K562 (cell line): ENCODE data around the gene SFN. TPM values are rescaled to one million over a fixed set of nuclear protein-coding genes. Genes with fewer than 3 reads are reported as not detected.

Experiments used
- BHLHE40 ChIP-seq: IDR thresholded peaks from 2 replicates; pipeline ENCODE4 v1.6.1; 2011; ENCODE audit warnings: low read length, improper control_type of control experiment
- CBX8 ChIP-seq: fragments of 200-600 bp; sonication (generic); IDR thresholded peaks from 2 replicates; pipeline ENCODE4 v1.6.1; 2012; ENCODE audit warnings: borderline replicate concordance, mixed run types, low read depth, mild to moderate bottlenecking, moderate library complexity, mixed read lengths, low read length, control low read depth, inconsistent platforms; ENCODE audit not compliant: poor library complexity, severe bottlenecking; ENCODE audit errors: extremely low read depth
- CSDE1 ChIP-seq, 2 experiments: fragments of 450-650 bp; IDR thresholded peaks; 2 replicates each; pipeline ENCODE4 v1.6.1; 2016; ENCODE audit warnings: mild to moderate bottlenecking in 1 of 2
- CXXC5 ChIP-seq: fragments of 250-450 bp; sonication (Bioruptor Pico); IDR thresholded peaks from 2 replicates; pipeline ENCODE4 v1.8.0; 2022; ENCODE audit warnings: inconsistent platforms, mild to moderate bottlenecking, moderate library complexity
- DLX4 ChIP-seq: fragments of 250-450 bp; sonication (Bioruptor Pico); IDR thresholded peaks from 2 replicates; pipeline ENCODE4 v1.6.1; 2021; ENCODE audit warnings: mild to moderate bottlenecking
- HBP1 ChIP-seq: fragments of 450-650 bp; formaldehyde crosslinking; IDR thresholded peaks from 2 replicates; pipeline ENCODE4 v1.4.0; 2022; ENCODE audit warnings: missing genetic modification characterization
- HMBOX1 ChIP-seq: sonication (generic); IDR thresholded peaks from 2 replicates; pipeline ENCODE4 v1.6.1; 2016
- MCM3 ChIP-seq: fragments of 450-650 bp; IDR thresholded peaks from 2 replicates; pipeline ENCODE4 v1.6.1; 2016
- NCOA4 ChIP-seq: fragments of 450-650 bp; IDR thresholded peaks from 2 replicates; pipeline ENCODE4 v1.6.1; 2018; ENCODE audit warnings: mild to moderate bottlenecking; ENCODE audit not compliant: partially characterized antibody
- PHF20 ChIP-seq: fragments of 450-650 bp; IDR thresholded peaks from 2 replicates; pipeline ENCODE4 v1.6.1; 2018; ENCODE audit not compliant: partially characterized antibody
- RBM22 ChIP-seq: fragments of 200-400 bp; formaldehyde crosslinking; IDR thresholded peaks from 2 replicates; pipeline ENCODE4 v1.6.1; 2018; ENCODE audit warnings: low read length, low read depth; ENCODE audit not compliant: poor library complexity, severe bottlenecking
- SIRT6 ChIP-seq: IDR thresholded peaks from one replicate; pipeline ENCODE4 v1.6.1; 2012; ENCODE audit warnings: low read depth, mild to moderate bottlenecking, control low read depth, inconsistent platforms, low read length, moderate library complexity
- TAL1 ChIP-seq: fragments of 450-650 bp; IDR thresholded peaks from 2 replicates; pipeline ENCODE4 v1.6.1; 2016; ENCODE audit warnings: mild to moderate bottlenecking
- TBP ChIP-seq: optimal IDR thresholded peaks from 2 replicates; pipeline ENCODE3; 2011; ENCODE audit warnings: low read depth, low read length, improper control_type of control experiment
- TEAD1 ChIP-seq, 2 experiments: fragments of 450-650 bp in 1 of 2; sonication (generic) in 1 of 2; formaldehyde crosslinking; IDR thresholded peaks; 2 replicates each; pipeline versions ENCODE4 v1.4.0 to v1.8.0; 2020 to 2022; ENCODE audit warnings: mild to moderate bottlenecking in 2 of 2, missing genetic modification reagents in 1 of 2
- YBX1 ChIP-seq: fragments of 450-650 bp; IDR thresholded peaks from 2 replicates; pipeline ENCODE4 v1.7.1; 2016; ENCODE audit warnings: mild to moderate bottlenecking
- ZBED1 ChIP-seq: IDR thresholded peaks from 2 replicates; pipeline ENCODE4 v1.6.1; 2014
- ZFPM2 ChIP-seq: fragments of 250-450 bp; sonication (Bioruptor Pico); IDR thresholded peaks from 2 replicates; pipeline ENCODE4 v1.5.1; 2022; ENCODE audit warnings: mild to moderate bottlenecking
- ZKSCAN3 ChIP-seq: fragments of 250-450 bp; sonication (Bioruptor Pico); IDR thresholded peaks from 2 replicates; pipeline ENCODE4 v1.4.0; 2020
- ZNF175 ChIP-seq: fragments of 200-800 bp; sonication (Bioruptor generic); IDR thresholded peaks from 2 replicates; pipeline ENCODE4 v1.6.1; 2016; ENCODE audit warnings: low read depth, mild to moderate bottlenecking, missing genetic modification characterization, missing compliant biosample characterization
- ZNF232 ChIP-seq: sonication (generic); formaldehyde crosslinking; IDR thresholded peaks from 2 replicates; pipeline ENCODE4 v1.8.0; 2022; ENCODE audit warnings: mild to moderate bottlenecking, missing genetic modification reagents
- ZNF24 ChIP-seq: fragments of 450-650 bp; IDR thresholded peaks from 2 replicates; pipeline ENCODE4 v1.6.1; 2016
- ZNF398 ChIP-seq: fragments of 250-450 bp; sonication (Bioruptor Pico); IDR thresholded peaks from 2 replicates; pipeline ENCODE4 v1.8.0; 2021; ENCODE audit warnings: moderate library complexity, mild to moderate bottlenecking, inconsistent platforms
- ZNF668 ChIP-seq: fragments of 250-450 bp; sonication (Bioruptor Pico); IDR thresholded peaks from 2 replicates; pipeline ENCODE4 v1.8.0; 2022; ENCODE audit warnings: mild to moderate bottlenecking, inconsistent platforms
- ZNF695 ChIP-seq: fragments of 450-650 bp; formaldehyde crosslinking; IDR thresholded peaks from 2 replicates; pipeline ENCODE4 v1.4.0; 2020; ENCODE audit warnings: mild to moderate bottlenecking, moderate library complexity
- ZNF699 ChIP-seq: fragments of 250-450 bp; sonication (Bioruptor Pico); IDR thresholded peaks from 2 replicates; pipeline ENCODE4 v1.8.0; 2021; ENCODE audit warnings: mild to moderate bottlenecking, moderate library complexity; ENCODE audit not compliant: insufficient replicate concordance
- polyA plus RNA-seq, 8 experiments: library from polyadenylated mRNA; depleted of rRNA in 4 of 8; stranded (reverse) in 5 of 8; unstranded in 3 of 8; fragments of >200 nt; fragmentation: Nextera tagmentation in 2 of 8; fragmentation: Illumina TruSeq in 1 of 8; extraction: Ambion mirVana in 2 of 8; extraction: Trizol in 1 of 8; gene quantifications; 2 replicates each; pipeline versions ENCODE4 v1.2.1 to v1.2.3, GENCODE V29; 2011 to 2014; ENCODE audit warnings: inconsistent platforms in 1 of 8, missing spikeins in 1 of 8
- total RNA-seq, 7 experiments: library from RNA; depleted of rRNA in 6 of 7; stranded (reverse); fragments of >200 nt in 6 of 7; fragmentation: Illumina TruSeq in 2 of 7; extraction: Trizol in 2 of 7; gene quantifications; 2 replicates each; pipeline versions ENCODE4 v1.2.1 to v1.2.3, GENCODE V29; 2011 to 2021; ENCODE audit warnings: low replicate concordance in 1 of 7

SFN gene
- total and polyA plus RNA-seq, 9 of the 15 experiments (the other 6 are each of a cell fraction or from before 2014, with no cell fraction given) = 0.10 to 3.8 (median 2.0) TPM

- TF ChIP-seq ZNF232 (CRISPR knock-in tag) (peak; percentile 36; the same call in 1 of the 2 replicates), NCOA4 (no peak), CBX8 (no peak), ZFPM2 (CRISPR knock-in tag) (no peak), BHLHE40 (peak; percentile 29; the same call in 1 of the 2 replicates), TBP (peak; percentile 97), SIRT6 (no peak), ZNF398 (no peak), DLX4 (CRISPR knock-in tag) (no peak), ZNF699 (CRISPR knock-in tag) (no peak), RBM22 (no peak), ZBED1 (no peak; the same call in 1 of the 2 replicates), HMBOX1 (peak; percentile 98), CXXC5 (CRISPR knock-in tag) (peak; percentile 82), ZNF668 (CRISPR knock-in tag) (no peak), PHF20 (peak; percentile 100), MCM3 (no peak), HBP1 (CRISPR knock-in tag) (no peak), ZNF175 (CRISPR knock-in tag) (no peak), CSDE1 (IDR thresholded peaks at IDR 0.05) (peak in 1 of 2 experiments; percentile 14; a peak in 1 of 4 replicates), ZNF24 (no peak), ZKSCAN3 (CRISPR knock-in tag) (no peak), YBX1 (no peak), ZNF695 (CRISPR knock-in tag) (no peak), TAL1 (no peak), TEAD1 (CRISPR knock-in tag; IDR thresholded peaks at IDR 0.05) (peak; percentile 5 to 83; a peak in 1 of 4 replicates)
These were observed 37.3 kb downstream of the SFN start, which contains the start of gene GPATCH3 (continued) for GRCh38 chr1:26900001-26900814.
